Lung (tissue), 12 donors: Measurements from ENCODE around the gene ITGAE. TPM values are rescaled to one million over a fixed set of nuclear protein-coding genes. Genes with fewer than 3 reads are reported as not detected.

ENCODE experiments used
- ATAC-seq: fragments of 200-7000 bp; cut with Tn5 transposase; one replicate; pipeline ENCODE4 v1.9.1; 2020; ENCODE audit warnings: moderate number of reproducible peaks; ENCODE audit not compliant: insufficient read depth, low FRiP score
- DNase-seq, 3 donors: peaks; one replicate each; pipeline ENCODE4 v3.0.0-alpha.2; 2013 to 2017
- H3K27ac ChIP-seq, 2 donors: one replicate each; pipeline ENCODE4 v1.5.1; 2013; ENCODE audit warnings: mild to moderate bottlenecking in 2 of 2, moderate library complexity in 2 of 2, control low read depth in 1 of 2, inconsistent platforms in 1 of 2, low read depth in 1 of 2, low read length in 1 of 2
- H3K27me3 ChIP-seq, 3 donors: one replicate each; pipeline ENCODE4 v1.5.1; 2013; ENCODE audit warnings: low read length in 2 of 3; ENCODE audit not compliant: control insufficient read depth in 3 of 3, insufficient read depth in 3 of 3
- H3K36me3 ChIP-seq, 4 donors: one replicate each; pipeline ENCODE4 v1.5.1; 2013; ENCODE audit warnings: low read length in 4 of 4, mild to moderate bottlenecking in 1 of 4, moderate library complexity in 1 of 4; ENCODE audit not compliant: control insufficient read depth in 4 of 4, insufficient read depth in 4 of 4
- H3K4me1 ChIP-seq, 5 donors: one replicate each; pipeline ENCODE4 v1.5.1; 2013; ENCODE audit warnings: low read length in 5 of 5, mild to moderate bottlenecking in 2 of 5, moderate library complexity in 1 of 5; ENCODE audit not compliant: control insufficient read depth in 5 of 5, insufficient read depth in 5 of 5
- H3K4me3 ChIP-seq: one replicate; pipeline ENCODE4 v1.5.1; 2013; ENCODE audit warnings: mild to moderate bottlenecking, control low read depth, moderate library complexity
- H3K9ac ChIP-seq, 2 donors: one replicate each; pipeline ENCODE4 v1.5.1; 2013; ENCODE audit warnings: low read length in 2 of 2, control low read depth in 1 of 2; ENCODE audit not compliant: insufficient read depth in 1 of 2
- H3K9me3 ChIP-seq, 4 donors: one replicate each; pipeline ENCODE4 v1.5.1; 2013; ENCODE audit warnings: low read length in 3 of 4, mild to moderate bottlenecking in 1 of 4, moderate library complexity in 1 of 4; ENCODE audit not compliant: control insufficient read depth in 4 of 4, insufficient read depth in 3 of 4
- WGBS, 2 donors: extraction: QIAGEN DNeasy Blood & Tissue Kit; methylation state at CpG; one replicate each; pipeline ENCODE4 v1.1.7; 2013; 5-methylcytosine and 5-hydroxymethylcytosine counted together
- polyA plus RNA-seq, 2 donors: library from polyadenylated mRNA; stranded (reverse); fragments of 200-250 nt; gene quantifications; one replicate each; pipeline ENCODE4 v1.2.1, GENCODE V29; 2013
- total RNA-seq, 2 donors: library from RNA; depleted of rRNA in 1 of 2; stranded (reverse); fragments of >200 nt in 1 of 2; gene quantifications; one replicate each; pipeline ENCODE4 v1.2.1, GENCODE V29; 2014 to 2021
- TF ChIP-seq, protein P1 (sequence below): IDR thresholded peaks from 2 replicates; pipeline ENCODE4 v1.5.1; 2012; ENCODE audit warnings: mild to moderate bottlenecking; ENCODE audit errors: control extremely low read depth, extremely low read depth
- donor health status: control.
- donor health status: control.
- donor health status: Bipolar disorder and iron deficiency.
- donor health status: healthy.
- donor health status: DM: yes; HTN: yes; CAD: no.

The ITGAE gene
- total and polyA plus RNA-seq, 4 donors = 16.8 to 37.3 (median 27.6) TPM

DNA sequence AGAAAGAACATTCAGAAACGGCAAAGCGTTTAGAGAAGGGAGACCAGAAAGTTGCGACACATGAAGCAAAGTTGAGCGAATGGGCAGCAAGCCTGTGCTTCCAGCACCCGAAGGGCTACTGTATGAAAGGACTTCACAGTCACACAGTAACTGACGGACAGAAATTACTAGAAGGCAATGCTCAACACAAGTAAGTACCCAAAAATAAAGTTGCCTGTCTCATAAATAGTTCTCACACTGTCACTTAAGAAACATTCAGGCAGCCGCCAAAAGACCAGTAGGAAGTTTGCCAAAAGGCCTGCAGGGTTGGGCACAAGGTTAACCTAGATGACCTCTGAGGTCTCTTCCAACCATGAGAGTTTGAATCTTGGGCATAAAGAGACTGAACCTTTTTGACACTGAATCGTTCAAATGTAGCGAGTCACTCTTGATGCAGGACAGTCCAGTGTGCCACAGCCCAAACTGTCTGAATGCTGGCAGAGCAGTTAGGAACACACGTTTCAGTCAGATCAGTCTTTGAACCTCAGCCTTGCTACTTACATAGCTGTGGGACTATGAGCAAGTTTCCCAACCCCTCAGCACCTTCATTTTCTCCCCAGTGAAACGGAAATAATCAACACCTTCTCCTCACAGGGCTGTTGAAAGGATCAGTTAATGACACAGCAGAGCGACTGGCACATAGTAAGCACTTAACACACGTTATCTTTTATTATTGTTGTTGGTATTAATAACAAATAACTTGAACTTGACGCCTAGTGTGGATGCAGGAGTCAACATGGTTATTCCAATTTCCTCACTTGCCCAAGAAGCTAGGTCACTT is 34.6 kb upstream of the ITGAE start:
- Histone ChIP-seq H3K27me3 (no peaks in the 10 kb centered on the region), H3K4me3 (no peak overlapping the region), H3K4me1 (peaks cover 0 to 10% (median 0%) of the 10 kb centered on the region in 5 donors), H3K9ac (no peak overlapping the region), H3K27ac (peak overlapping the region in 1 of 2 donors; percentile 82), H3K9me3 (no peaks in the 10 kb centered on the region), H3K36me3 (peaks cover 15 to 43% (median 26%) of the 10 kb centered on the region in 4 donors)
- no peak for DNase-seq
- 45 to 77% methylated on average over 14 of the region's 14 CpGs for WGBS, 2 donors
- ATAC-seq = no peak
- TF ChIP-seq, protein P1, sequence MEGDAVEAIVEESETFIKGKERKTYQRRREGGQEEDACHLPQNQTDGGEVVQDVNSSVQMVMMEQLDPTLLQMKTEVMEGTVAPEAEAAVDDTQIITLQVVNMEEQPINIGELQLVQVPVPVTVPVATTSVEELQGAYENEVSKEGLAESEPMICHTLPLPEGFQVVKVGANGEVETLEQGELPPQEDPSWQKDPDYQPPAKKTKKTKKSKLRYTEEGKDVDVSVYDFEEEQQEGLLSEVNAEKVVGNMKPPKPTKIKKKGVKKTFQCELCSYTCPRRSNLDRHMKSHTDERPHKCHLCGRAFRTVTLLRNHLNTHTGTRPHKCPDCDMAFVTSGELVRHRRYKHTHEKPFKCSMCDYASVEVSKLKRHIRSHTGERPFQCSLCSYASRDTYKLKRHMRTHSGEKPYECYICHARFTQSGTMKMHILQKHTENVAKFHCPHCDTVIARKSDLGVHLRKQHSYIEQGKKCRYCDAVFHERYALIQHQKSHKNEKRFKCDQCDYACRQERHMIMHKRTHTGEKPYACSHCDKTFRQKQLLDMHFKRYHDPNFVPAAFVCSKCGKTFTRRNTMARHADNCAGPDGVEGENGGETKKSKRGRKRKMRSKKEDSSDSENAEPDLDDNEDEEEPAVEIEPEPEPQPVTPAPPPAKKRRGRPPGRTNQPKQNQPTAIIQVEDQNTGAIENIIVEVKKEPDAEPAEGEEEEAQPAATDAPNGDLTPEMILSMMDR = no peak

DNA sequence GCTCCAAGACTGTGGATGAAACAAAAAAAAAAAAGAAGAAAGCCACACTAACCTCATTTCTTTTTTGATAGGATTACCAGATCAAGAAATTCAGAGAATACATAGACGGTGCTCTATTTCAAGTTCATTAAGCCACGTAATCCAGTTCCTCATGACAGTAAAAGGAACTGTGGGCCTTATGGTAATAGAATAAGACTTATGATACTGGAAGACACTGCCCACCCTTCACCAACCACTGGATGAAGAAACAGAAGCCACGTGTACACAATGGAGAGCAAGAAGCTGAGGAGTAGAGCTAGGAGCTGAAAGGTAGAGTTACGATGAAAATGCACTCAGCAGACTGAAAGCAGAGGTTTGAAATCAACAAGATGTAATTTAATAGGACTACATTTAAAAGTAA is 33.8 kb upstream of the ITGAE start:
- H3K4me3 ChIP-seq = no peak overlapping the region
- TF ChIP-seq, protein P1 = no peak
- H3K4me1 ChIP-seq = peaks cover 0 to 10% (median 0%) of the 10 kb centered on the region in 5 donors
- no peak for ATAC-seq
- H3K36me3 ChIP-seq = peaks cover 11 to 41% (median 24%) of the 10 kb centered on the region in 4 donors
- no peak overlapping the region for H3K9ac ChIP-seq
- no peaks in the 10 kb centered on the region for H3K27me3 ChIP-seq
- no peaks in the 10 kb centered on the region for H3K9me3 ChIP-seq
- peak overlapping the region in 1 of 2 donors; percentile 82 for H3K27ac ChIP-seq
- DNase-seq = no peak
- 40 to 83% methylated on average over 4 of the region's 4 CpGs for WGBS, 2 donors

DNA sequence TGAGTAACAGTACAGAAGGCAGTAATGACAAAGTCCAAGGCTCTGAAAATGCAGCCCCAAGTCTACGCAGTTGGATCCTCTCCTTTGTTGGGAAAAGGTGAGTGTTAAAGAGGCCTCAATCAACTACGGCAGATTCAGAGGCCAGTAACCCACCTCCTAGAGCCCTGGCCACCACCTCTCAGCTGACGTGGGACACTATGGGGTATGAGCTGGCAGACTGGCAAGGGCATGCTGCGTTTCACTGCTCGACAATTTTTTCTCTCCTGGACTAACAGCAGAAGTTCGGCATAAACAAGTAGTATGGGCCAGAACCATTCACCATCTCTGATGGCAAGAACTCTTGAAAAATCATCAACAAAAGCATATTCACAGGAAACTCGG is 27.9 kb upstream of the ITGAE start:
- Histone ChIP-seq H3K27me3 (no peaks in the 10 kb centered on the region), H3K36me3 (peaks cover 22 to 42% (median 24%) of the 10 kb centered on the region in 4 donors), H3K9me3 (no peaks in the 10 kb centered on the region), H3K9ac (no peak overlapping the region), H3K4me3 (no peak overlapping the region), H3K27ac (peak overlapping the region in 1 of 2 donors; percentile 17), H3K4me1 (peaks cover 0 to 6% (median 0%) of the 10 kb centered on the region in 5 donors)
- TF ChIP-seq, protein P1 = no peak
- no peak for ATAC-seq
- 90 to 93% methylated on average over 7 of the region's 7 CpGs for WGBS, 2 donors
- DNase-seq = no peak
